CD4-positive, alpha-beta T cell (primary cell): ENCODE measurements around the gene GPBP1. TPM values are rescaled to one million over a fixed set of nuclear protein-coding genes. Genes with fewer than 3 reads are reported as not detected.

Experiments
- ATAC-seq: fragments of 200-7000 bp; cut with Tn5 transposase; one replicate; pipeline ENCODE4 v1.10.0; 2022; ENCODE audit warnings: mild to moderate bottlenecking; ENCODE audit not compliant: poor library complexity
- CTCF ChIA-PET: fragments of 350-600 bp; sonication (Branson Sonifier 250); formaldehyde crosslinking; loops from one replicate; lab custom pipeline; 2021; ENCODE audit warnings: antibody characterized with exemption, inconsistent platforms; lab: Charles Lee
- POLR2A ChIA-PET: fragments of 350-600 bp; sonication (Branson Sonifier 250); formaldehyde crosslinking; loops from one replicate; lab custom pipeline; 2021; ENCODE audit warnings: antibody characterized with exemption, inconsistent platforms; lab: Charles Lee
- DNase-seq, 14 experiments: peaks; one replicate each; pipeline ENCODE4 v3.0.0-alpha.2; 2013 to 2020; ENCODE audit warnings: mixed read lengths in 2 of 14
- H3K27ac ChIP-seq, 2 donors: one replicate each; pipeline versions ENCODE4 v1.5.1 to v1.7.0; 2013; ENCODE audit warnings: low read length in 2 of 2, low read depth in 1 of 2, mild to moderate bottlenecking in 1 of 2
- H3K27me3 ChIP-seq, 2 experiments: 1 replicate in 1 of 2; 2 replicates in 1 of 2; pipeline versions ENCODE4 v1.6.1 to v1.7.0; 2013; ENCODE audit warnings: low read length in 2 of 2, control low read depth in 1 of 2, mild to moderate bottlenecking in 1 of 2, moderate library complexity in 1 of 2; ENCODE audit not compliant: insufficient read depth in 2 of 2, control insufficient read depth in 1 of 2
- H3K36me3 ChIP-seq: one replicate; pipeline ENCODE4 v1.6.1; 2013; ENCODE audit warnings: low read length, control low read depth; ENCODE audit not compliant: insufficient read depth
- H3K4me1 ChIP-seq: one replicate; pipeline ENCODE4 v1.6.1; 2013; ENCODE audit warnings: low read length, control low read depth; ENCODE audit not compliant: insufficient read depth
- H3K4me3 ChIP-seq: one replicate; pipeline ENCODE4 v1.5.1; 2013; ENCODE audit warnings: mild to moderate bottlenecking, low read length, moderate library complexity
- H3K9me3 ChIP-seq, 2 experiments: 1 replicate in 1 of 2; 2 replicates in 1 of 2; pipeline versions ENCODE4 v1.6.1 to v1.7.0; 2013; ENCODE audit warnings: low read length in 2 of 2, mild to moderate bottlenecking in 2 of 2, control low read depth in 1 of 2, moderate library complexity in 1 of 2; ENCODE audit not compliant: control insufficient read depth in 1 of 2, insufficient read depth in 1 of 2
- H3K27ac Mint-ChIP-seq: one replicate; pipeline ENCODE4 v1.8.0; 2020; ENCODE audit warnings: mixed read lengths
- H3K27me3 Mint-ChIP-seq: one replicate; pipeline ENCODE4 v1.8.0; 2021; ENCODE audit warnings: mixed read lengths
- H3K36me3 Mint-ChIP-seq: one replicate; pipeline ENCODE4 v1.8.0; 2021; ENCODE audit warnings: low read depth, mixed read lengths
- H3K4me1 Mint-ChIP-seq: one replicate; pipeline ENCODE4 v1.8.0; 2021; ENCODE audit warnings: low read depth, mixed read lengths
- H3K4me3 Mint-ChIP-seq: one replicate; pipeline ENCODE4 v1.8.0; 2020; ENCODE audit warnings: mild to moderate bottlenecking, mixed read lengths
- H3K9me3 Mint-ChIP-seq: one replicate; pipeline ENCODE4 v1.8.0; 2020; ENCODE audit warnings: mixed read lengths
- CTCF ChIP-seq: fragments of 200-600 bp; IDR thresholded peaks from one replicate; pipeline ENCODE4 v1.8.0; 2022; ENCODE audit warnings: antibody characterized with exemption, mild to moderate bottlenecking
- intact Hi-C, 2 experiments: fragments of 100-400 bp; cut with DNase I in 1 of 2; cut with micrococcal nuclease in 1 of 2; formaldehyde crosslinking; loops; one replicate each; pipeline versions ENCODE4 v1.15.1 to v1.9.0; 2023 to 2025; cut with DNase I, micrococcal nuclease
- total RNA-seq, 174 experiments: library from RNA in 2 of 174; stranded (reverse) in 2 of 174; gene quantifications; one replicate each; pipeline ENCODE4 v1.2.3 and lab custom pipeline; 2021 to 2026

GPBP1 gene
- total RNA-seq, 2 experiments from 2014 or later = 136 to 137 TPM

GRCh38 chr5:57298295-57298984, 124.6 kb downstream of the GPBP1 start:
- Mint-ChIP-seq H3K9me3 (no peaks in the 10 kb centered on the region), H3K4me1 (peaks cover 23% of the 10 kb centered on the region), H3K36me3 (no peaks in the 10 kb centered on the region), H3K4me3 (peak overlapping the region; percentile 68), H3K27ac (peak overlapping the region; percentile 64), H3K27me3 (no peaks in the 10 kb centered on the region)
- TF ChIP-seq CTCF = peak; percentile 69
- Histone ChIP-seq H3K4me1 (peaks cover 13% of the 10 kb centered on the region), H3K36me3 (no peaks in the 10 kb centered on the region), H3K27me3 (no peaks in the 10 kb centered on the region), H3K27ac (peak overlapping the region in 1 of 2 donors; percentile 11), H3K4me3 (peak overlapping the region; percentile 53), H3K9me3 (no peaks in the 10 kb centered on the region)
- CTCF ChIA-PET = interaction anchor here (0.9 to 2.0 kb wide), 7 partner anchors 9 to 1164 kb away, joined by 3 to 17 read pairs (median 4); partner anchors contain the start of gene PLK2
- ATAC-seq (peak; percentile 87), DNase-seq (peak; percentile 66 to 93 (median 81))
- POLR2A ChIA-PET = interaction anchor here (3.4 kb wide), 1 partner anchor 1162 kb away, joined by 31 read pairs; the partner anchor contains the start of gene PLK2
- intact Hi-C loops = loop anchor here (5.0 to 10.0 kb wide), 3 partner anchors 204 to 1549 kb away; no protein-coding TSS in a partner anchor

GRCh38 chr5:57298985-57299491, 125.2 kb downstream of the GPBP1 start:
- H3K27ac Mint-ChIP-seq = peak overlapping the region; percentile 64
- H3K4me1 Mint-ChIP-seq = peaks cover 23% of the 10 kb centered on the region
- DNase-seq = peak in 13 of 14 experiments; percentile 3 to 86 (median 15)
- H3K36me3 ChIP-seq = no peaks in the 10 kb centered on the region
- H3K27ac ChIP-seq = peak overlapping the region in 1 of 2 donors; percentile 11
- peak; percentile 61 for ATAC-seq
- intact Hi-C loops = loop anchor here (1.0 to 10.0 kb wide), 4 partner anchors 203 to 1548 kb away; no protein-coding TSS in a partner anchor
- no peaks in the 10 kb centered on the region for H3K27me3 Mint-ChIP-seq
- H3K9me3 Mint-ChIP-seq = no peaks in the 10 kb centered on the region
- H3K4me3 Mint-ChIP-seq = peak overlapping the region; percentile 60
- H3K27me3 ChIP-seq = no peaks in the 10 kb centered on the region
- peaks cover 13% of the 10 kb centered on the region for H3K4me1 ChIP-seq
- peak overlapping the region; percentile 53 for H3K4me3 ChIP-seq
- POLR2A ChIA-PET = interaction anchor here (3.4 kb wide), 1 partner anchor 1161 kb away, joined by 31 read pairs; the partner anchor contains the start of gene PLK2
- H3K36me3 Mint-ChIP-seq = no peaks in the 10 kb centered on the region
- CTCF ChIA-PET = interaction anchor here (1.3 to 2.0 kb wide), 3 partner anchors 35 to 1163 kb away, joined by 5 to 17 read pairs (median 9); partner anchors contain the start of gene PLK2
- no peaks in the 10 kb centered on the region for H3K9me3 ChIP-seq
- TF ChIP-seq CTCF = peak; percentile 59

- H3K9me3 Mint-ChIP-seq = no peaks in the 10 kb centered on the region
- intact Hi-C loops = loop anchor here (1.0 to 10.0 kb wide), 5 partner anchors 202 to 1547 kb away; no protein-coding TSS in a partner anchor
- DNase-seq = peak in 1 of 14 experiments; percentile 7
- H3K4me3 Mint-ChIP-seq = no peak overlapping the region
- Histone ChIP-seq H3K36me3 (no peaks in the 10 kb centered on the region), H3K4me3 (no peak overlapping the region), H3K27ac (no peak overlapping the region), H3K9me3 (no peaks in the 10 kb centered on the region), H3K27me3 (no peaks in the 10 kb centered on the region), H3K4me1 (peaks cover 13% of the 10 kb centered on the region)
- POLR2A ChIA-PET = interaction anchor here (0.6 to 3.4 kb wide), 2 partner anchors 135 to 1160 kb away, joined by 3 to 31 read pairs; partner anchors contain the start of gene PLK2
- ATAC-seq = no peak
- no peak overlapping the region for H3K27ac Mint-ChIP-seq
- H3K36me3 Mint-ChIP-seq = no peaks in the 10 kb centered on the region
- no peak for TF ChIP-seq CTCF
- no peaks in the 10 kb centered on the region for H3K27me3 Mint-ChIP-seq
- CTCF ChIA-PET = interaction anchor here (1.9 kb wide), 1 partner anchor 1161 kb away, joined by 9 read pairs; the partner anchor contains the start of gene PLK2
- peaks cover 23% of the 10 kb centered on the region for H3K4me1 Mint-ChIP-seq
Observed at GRCh38 chr5:57299986-57300385, 126.1 kb downstream of the GPBP1 start.
